ENCODE data around the gene UBE3D.

DNA sequence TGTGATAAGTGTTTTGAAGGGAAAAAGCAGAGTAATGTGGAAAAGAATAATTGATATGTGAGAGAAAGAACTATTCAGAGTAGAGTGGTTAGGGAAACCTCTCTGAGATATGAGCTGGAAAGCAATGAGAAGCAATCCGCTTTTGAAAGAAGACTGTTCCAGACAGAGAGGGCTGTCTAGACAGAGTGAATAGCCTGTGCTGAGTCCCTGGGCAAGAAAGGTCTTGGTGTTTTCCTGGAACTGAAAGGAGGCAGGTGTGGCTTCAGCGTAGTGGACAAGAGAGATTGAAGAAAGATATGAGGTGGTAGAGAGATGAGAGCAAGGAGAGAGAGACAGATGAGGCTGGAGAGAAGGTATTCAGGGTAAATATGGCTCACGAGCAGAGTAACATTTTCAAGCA is 190.8 kb downstream of the UBE3D start:
- TF ChIP-seq, protein P1, sequence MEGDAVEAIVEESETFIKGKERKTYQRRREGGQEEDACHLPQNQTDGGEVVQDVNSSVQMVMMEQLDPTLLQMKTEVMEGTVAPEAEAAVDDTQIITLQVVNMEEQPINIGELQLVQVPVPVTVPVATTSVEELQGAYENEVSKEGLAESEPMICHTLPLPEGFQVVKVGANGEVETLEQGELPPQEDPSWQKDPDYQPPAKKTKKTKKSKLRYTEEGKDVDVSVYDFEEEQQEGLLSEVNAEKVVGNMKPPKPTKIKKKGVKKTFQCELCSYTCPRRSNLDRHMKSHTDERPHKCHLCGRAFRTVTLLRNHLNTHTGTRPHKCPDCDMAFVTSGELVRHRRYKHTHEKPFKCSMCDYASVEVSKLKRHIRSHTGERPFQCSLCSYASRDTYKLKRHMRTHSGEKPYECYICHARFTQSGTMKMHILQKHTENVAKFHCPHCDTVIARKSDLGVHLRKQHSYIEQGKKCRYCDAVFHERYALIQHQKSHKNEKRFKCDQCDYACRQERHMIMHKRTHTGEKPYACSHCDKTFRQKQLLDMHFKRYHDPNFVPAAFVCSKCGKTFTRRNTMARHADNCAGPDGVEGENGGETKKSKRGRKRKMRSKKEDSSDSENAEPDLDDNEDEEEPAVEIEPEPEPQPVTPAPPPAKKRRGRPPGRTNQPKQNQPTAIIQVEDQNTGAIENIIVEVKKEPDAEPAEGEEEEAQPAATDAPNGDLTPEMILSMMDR (IDR thresholded peaks at IDR 0.05; ENCODE audit: low read depth, low read length) = no peak
- no peak for TF ChIP-seq POLR2A (IDR thresholded peaks at IDR 0.05; ENCODE audit: extremely low read depth, insufficient read length)
